ENCODE results near the gene VDR.

GRCh38 chr12:47862167-47862750 lies 42.5 kb downstream of the VDR start:
- TF ChIP-seq CTCF (IDR thresholded peaks at IDR 0.05; ENCODE audit: poor library complexity) (no peak), EZH2 (IDR thresholded peaks at IDR 0.05; ENCODE audit: borderline replicate concordance) (no peak), EZH2phosphoT487 (IDR thresholded peaks at IDR 0.05; ENCODE audit: low read depth, severe bottlenecking, unreplicated experiment) (no peak)
